Left lung (tissue), 14 donors: ENCODE measurements around the gene AURKB. TPM values are rescaled to one million over a fixed set of nuclear protein-coding genes. Genes with fewer than 3 reads are reported as not detected.

Source experiments
- ATAC-seq: fragments of 200-7000 bp; cut with Tn5 transposase; one replicate; pipeline ENCODE4 v1.9.1; 2020; ENCODE audit warnings: moderate library complexity
- DNase-seq, 4 donors: peaks; one replicate each; pipeline ENCODE4 v3.0.0-alpha.2; 2013 to 2020
- H3K27ac ChIP-seq, 2 donors: fragments of 200-600 bp; sonication (generic) in 1 of 2; one replicate each; pipeline versions ENCODE4 v1.5.0 to v1.8.0; 2020 to 2021
- H3K27me3 ChIP-seq, 2 donors: fragments of 200-600 bp; sonication (generic) in 1 of 2; one replicate each; pipeline versions ENCODE4 v1.5.0 to v1.8.0; 2020 to 2021
- H3K36me3 ChIP-seq, 2 donors: fragments of 200-600 bp; sonication (generic) in 1 of 2; one replicate each; pipeline versions ENCODE4 v1.5.0 to v1.8.0; 2020 to 2021
- H3K4me1 ChIP-seq, 2 donors: fragments of 200-600 bp; one replicate each; pipeline ENCODE4 v1.8.0; 2021
- H3K4me3 ChIP-seq, 2 donors: fragments of 200-600 bp; sonication (generic) in 1 of 2; one replicate each; pipeline versions ENCODE4 v1.5.0 to v1.8.0; 2020 to 2021; ENCODE audit warnings: mild to moderate bottlenecking in 1 of 2
- H3K9me3 ChIP-seq, 2 donors: fragments of 200-600 bp; sonication (generic) in 1 of 2; one replicate each; pipeline versions ENCODE4 v1.5.0 to v1.8.0; 2020 to 2021
- intact Hi-C, 2 donors: fragments of 100-400 bp; cut with DNase I; formaldehyde crosslinking; loops; one replicate each; pipeline versions ENCODE4 v1.11.2 to v1.14.2; 2022
- long read RNA-seq, 12 donors: library from polyadenylated mRNA in 2 of 12; unstranded in 2 of 12; transcript quantifications; one replicate each; pipeline ENCODE4 v2.0.0 and lab custom pipeline, GENCODE V29; 2019 to 2026
- polyA plus RNA-seq, 6 donors: library from polyadenylated mRNA; unstranded; fragments of 120-200 nt; gene quantifications; one replicate each; pipeline ENCODE4 v1.2.1, GENCODE V29; 2013; ENCODE audit not compliant: insufficient read length in 6 of 6
- total RNA-seq, 2 donors: library from RNA; stranded (reverse); fragmentation: NEBNext Ultra II Directional; extraction: Animal tissue kit (Norgen Biotek cat#: 25700); gene quantifications; one replicate each; pipeline ENCODE4 v1.2.1, GENCODE V29; 2021
- TF ChIP-seq, protein P1 (sequence below), 2 donors: fragments of 200-600 bp; sonication (generic) in 1 of 2; IDR thresholded peaks; one replicate each; pipeline versions ENCODE4 v1.5.0 to v1.8.0; 2021; ENCODE audit warnings: antibody characterized with exemption in 2 of 2
- donor health status: DM: no; HTN: yes; CAD: no.
- donor health status: DM: no; HTN: no; CAD: no.

The AURKB gene
- total RNA-seq, result 10 to 100 TPM in 1 of 2 donors, 1 to 10 TPM in 1; 2.7 to 10.2 TPM
- polyA plus RNA-seq, result 10 to 100 TPM; 21.3 to 58.0 (median 36.6) TPM
- long read RNA-seq, donor 1, transcript AURKB-214 (9 exons, 1,227 nt), result major isoform, 7 of 7 reads
- long read RNA-seq, donor 1, partial matches to known transcripts, result 0 of 7 reads
- long read RNA-seq, donor 1, other reads (novel, unspliced or antisense), result 0 of 7 reads
- long read RNA-seq, donor 2, transcript AURKB-214 (9 exons, 1,227 nt), result major isoform, 7 of 9 reads
- long read RNA-seq, donor 2, partial matches to known transcripts, result 0 of 9 reads
- long read RNA-seq, donor 2, other reads (novel, unspliced or antisense), result 0 of 9 reads
- long read RNA-seq, donor 3, transcript AURKB-214 (9 exons, 1,227 nt), result major isoform, 9 of 9 reads
- long read RNA-seq, donor 3, partial matches to known transcripts, result 0 of 9 reads
- long read RNA-seq, donor 3, other reads (novel, unspliced or antisense), result 0 of 9 reads
- long read RNA-seq, donor 4, partial matches to known transcripts, result 1 of 10 reads
- long read RNA-seq, donor 4, other reads (novel, unspliced or antisense), result 5 of 10 reads
- long read RNA-seq, donor 5, transcript AURKB-214 (9 exons, 1,227 nt), result major isoform, 7 of 9 reads
- long read RNA-seq, donor 5, partial matches to known transcripts, result 0 of 9 reads
- long read RNA-seq, donor 5, other reads (novel, unspliced or antisense), result 0 of 9 reads
- long read RNA-seq, donor 6, transcript AURKB-214 (9 exons, 1,227 nt), result major isoform, 11 of 17 reads
- long read RNA-seq, donor 6, partial matches to known transcripts, result 0 of 17 reads
- long read RNA-seq, donor 6, other reads (novel, unspliced or antisense), result 0 of 17 reads
- long read RNA-seq, donor 7, partial matches to known transcripts, result 0 of 3 reads
- long read RNA-seq, donor 7, other reads (novel, unspliced or antisense), result 0 of 3 reads
- long read RNA-seq, donor 8, partial matches to known transcripts, result 0 of 2 reads
- long read RNA-seq, donor 8, other reads (novel, unspliced or antisense), result 0 of 2 reads
- long read RNA-seq, donor 9, result 0 reads
- long read RNA-seq, donor 10, partial matches to known transcripts, result 0 of 5 reads
- long read RNA-seq, donor 10, other reads (novel, unspliced or antisense), result 3 of 5 reads
- long read RNA-seq, donor 11, result 0 reads
- long read RNA-seq, donor 12, partial matches to known transcripts, result 0 of 4 reads
- long read RNA-seq, donor 12, other reads (novel, unspliced or antisense), result 0 of 4 reads

DNA sequence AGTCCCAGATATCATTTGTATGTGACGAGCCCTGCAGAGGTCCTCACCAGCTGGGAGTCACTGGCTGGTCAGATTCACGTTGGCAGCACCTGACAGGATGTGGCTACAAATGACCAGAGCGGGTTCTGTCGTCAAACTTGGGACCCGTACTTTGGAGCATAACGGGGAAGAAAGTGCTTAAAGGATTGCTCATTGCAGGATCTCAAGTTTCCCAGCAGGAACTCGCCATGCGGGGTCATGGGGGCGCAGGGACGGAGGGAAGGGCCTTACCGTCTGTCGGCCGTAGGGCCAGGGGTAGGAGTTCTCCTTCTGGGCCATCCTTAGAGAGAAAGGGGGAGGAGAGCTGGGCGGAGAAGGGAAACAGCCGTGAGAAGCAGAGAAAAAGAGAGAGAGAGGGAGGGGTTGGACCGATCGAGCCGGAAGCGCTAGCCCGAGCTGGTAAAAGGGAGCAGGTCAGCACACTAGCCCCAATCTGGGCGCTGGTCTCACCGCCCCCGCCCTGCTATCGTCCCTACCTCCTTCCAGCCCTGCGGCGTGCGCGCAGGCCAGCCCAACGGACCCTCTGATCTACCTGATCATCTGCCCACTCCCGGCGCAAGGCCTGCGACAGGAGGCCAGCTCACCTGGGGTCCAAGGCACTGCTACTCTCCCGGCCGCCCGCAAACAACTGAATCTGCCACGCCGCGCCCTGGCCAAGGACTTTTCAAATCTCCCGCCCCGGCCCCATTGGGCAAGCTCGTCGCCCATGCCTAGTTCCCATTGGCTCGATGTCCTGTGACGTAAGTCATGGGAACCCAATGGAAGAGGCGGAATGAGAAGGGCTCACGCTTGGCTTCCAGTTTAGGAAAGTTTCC lies at the start of gene AURKB:
Gene AURKB, minus strand, starts transcription at position 669 of the 854 bp plus-strand sequence. Its CDS starts 351 bp downstream, at position 318.
- H3K27ac ChIP-seq, result peak within 1 kb of the TSS; percentile 86 to 88
- peaks cover 5 to 23% of the 10 kb centered on the region in 2 donors for H3K4me1 ChIP-seq
- DNase-seq (peak; percentile 91 to 97 (median 96)), ATAC-seq (peak; percentile 98)
- no peaks in the 10 kb centered on the region for H3K9me3 ChIP-seq
- TF ChIP-seq, protein P1, sequence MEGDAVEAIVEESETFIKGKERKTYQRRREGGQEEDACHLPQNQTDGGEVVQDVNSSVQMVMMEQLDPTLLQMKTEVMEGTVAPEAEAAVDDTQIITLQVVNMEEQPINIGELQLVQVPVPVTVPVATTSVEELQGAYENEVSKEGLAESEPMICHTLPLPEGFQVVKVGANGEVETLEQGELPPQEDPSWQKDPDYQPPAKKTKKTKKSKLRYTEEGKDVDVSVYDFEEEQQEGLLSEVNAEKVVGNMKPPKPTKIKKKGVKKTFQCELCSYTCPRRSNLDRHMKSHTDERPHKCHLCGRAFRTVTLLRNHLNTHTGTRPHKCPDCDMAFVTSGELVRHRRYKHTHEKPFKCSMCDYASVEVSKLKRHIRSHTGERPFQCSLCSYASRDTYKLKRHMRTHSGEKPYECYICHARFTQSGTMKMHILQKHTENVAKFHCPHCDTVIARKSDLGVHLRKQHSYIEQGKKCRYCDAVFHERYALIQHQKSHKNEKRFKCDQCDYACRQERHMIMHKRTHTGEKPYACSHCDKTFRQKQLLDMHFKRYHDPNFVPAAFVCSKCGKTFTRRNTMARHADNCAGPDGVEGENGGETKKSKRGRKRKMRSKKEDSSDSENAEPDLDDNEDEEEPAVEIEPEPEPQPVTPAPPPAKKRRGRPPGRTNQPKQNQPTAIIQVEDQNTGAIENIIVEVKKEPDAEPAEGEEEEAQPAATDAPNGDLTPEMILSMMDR (IDR thresholded peaks at IDR 0.05), result no peak
- peak within 1 kb of the TSS; percentile 39 to 57 for H3K4me3 ChIP-seq
- no peaks in the 10 kb centered on the region for H3K27me3 ChIP-seq
- no peaks in the 10 kb centered on the region for H3K36me3 ChIP-seq
- intact Hi-C loops, result no loop called here

DNA sequence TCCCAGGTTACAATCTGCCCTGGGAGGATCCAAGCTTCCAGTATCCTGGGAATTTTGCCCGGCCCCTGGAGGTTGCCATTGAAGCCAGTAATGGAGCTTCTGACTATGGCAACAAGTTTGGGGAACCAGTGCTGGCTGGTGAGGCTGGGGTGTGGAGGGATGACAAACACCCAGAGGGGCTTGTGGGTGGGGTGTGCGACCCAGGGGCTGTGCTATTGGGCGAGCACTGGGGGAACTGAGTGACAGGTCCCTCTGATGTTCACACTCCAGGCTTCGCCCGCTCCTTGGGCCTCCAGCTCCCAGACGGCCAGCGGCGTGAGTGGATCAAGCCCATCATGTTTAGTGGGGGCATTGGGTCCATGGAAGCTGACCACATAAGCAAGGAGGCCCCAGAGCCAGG lies 47.4 kb upstream of the AURKB start:
- intact Hi-C loops, result no loop called here
- no peak overlapping the region for H3K4me3 ChIP-seq
- no peaks in the 10 kb centered on the region for H3K27me3 ChIP-seq
- no peaks in the 10 kb centered on the region for H3K4me1 ChIP-seq
- DNase-seq (no peak), ATAC-seq (no peak)
- peaks cover 0 to 82% of the 10 kb centered on the region in 2 donors for H3K36me3 ChIP-seq
- TF ChIP-seq, protein P1 (IDR thresholded peaks at IDR 0.05), result no peak
- no peaks in the 10 kb centered on the region for H3K9me3 ChIP-seq
- no peak overlapping the region for H3K27ac ChIP-seq

DNA sequence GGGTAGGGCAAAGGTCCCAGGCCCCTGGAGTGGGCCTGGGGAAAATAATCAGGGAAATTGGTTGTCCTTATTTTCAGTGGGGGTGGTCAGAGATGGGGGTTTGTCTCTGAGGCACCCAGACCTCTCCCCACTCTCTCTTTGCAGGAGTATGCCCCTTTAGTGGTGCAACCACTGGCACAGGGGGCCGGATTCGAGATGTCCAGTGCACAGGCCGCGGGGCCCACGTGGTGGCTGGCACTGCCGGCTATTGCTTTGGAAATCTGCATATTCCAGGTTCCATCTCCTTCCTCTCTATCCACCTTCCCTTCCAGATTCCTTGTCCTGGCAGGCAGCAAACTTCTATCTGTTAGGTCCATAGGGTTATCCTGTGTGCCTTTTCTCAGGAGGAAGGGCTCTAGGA lies 46.3 kb upstream of the AURKB start:
- peaks cover 0 to 72% of the 10 kb centered on the region in 2 donors for H3K36me3 ChIP-seq
- no peak for ATAC-seq

DNA sequence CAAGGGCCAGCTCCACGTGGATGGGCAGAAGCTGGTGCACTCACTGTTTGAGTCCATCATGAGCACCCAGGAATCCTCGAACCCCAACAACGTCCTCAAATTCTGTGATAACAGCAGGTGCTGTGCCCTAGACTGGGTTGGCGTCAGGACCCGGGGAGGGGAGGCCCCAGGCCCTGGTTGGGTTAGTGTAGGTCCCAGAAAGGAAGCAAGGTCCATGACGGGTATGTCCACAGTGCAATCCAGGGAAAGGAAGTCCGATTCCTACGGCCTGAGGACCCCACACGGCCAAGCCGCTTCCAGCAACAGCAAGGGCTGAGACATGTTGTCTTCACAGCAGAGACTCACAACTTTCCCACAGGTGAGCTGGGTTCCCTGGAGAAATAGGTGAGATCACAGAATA lies 45.9 kb upstream of the AURKB start:
- H3K27me3 ChIP-seq, result no peaks in the 10 kb centered on the region
- no peak for ATAC-seq
- no peak overlapping the region for H3K4me3 ChIP-seq
- no peak overlapping the region for H3K27ac ChIP-seq
- H3K9me3 ChIP-seq, result no peaks in the 10 kb centered on the region
- DNase-seq, result no peak
- no peaks in the 10 kb centered on the region for H3K4me1 ChIP-seq
- intact Hi-C loops, result no loop called here
- H3K36me3 ChIP-seq, result peaks cover 0 to 68% of the 10 kb centered on the region in 2 donors
- TF ChIP-seq, protein P1 (IDR thresholded peaks at IDR 0.05), result no peak

More for the DNA sequence above, 46.3 kb upstream of the AURKB start:
- Histone ChIP-seq H3K4me1 (no peaks in the 10 kb centered on the region), H3K27ac (no peak overlapping the region), H3K27me3 (no peaks in the 10 kb centered on the region), H3K9me3 (no peaks in the 10 kb centered on the region), H3K4me3 (no peak overlapping the region)
- TF ChIP-seq, protein P1 (IDR thresholded peaks at IDR 0.05), result no peak
- intact Hi-C loops, result no loop called here
- no peak for DNase-seq
